Tibial artery (tissue), 4 donors: Measurements from ENCODE around the gene WDR86.

ENCODE experiments used
- DNase-seq, 2 donors: peaks; one replicate each; pipeline ENCODE4 v3.0.0-alpha.2; 2019
- H3K27ac ChIP-seq, 2 donors: fragments of 200-600 bp; sonication (generic) in 1 of 2; 1 replicate in 1 of 2; 2 replicates in 1 of 2; pipeline ENCODE4 v1.5.1; 2018 to 2019; ENCODE audit warnings: mild to moderate bottlenecking in 1 of 2
- H3K27me3 ChIP-seq, 2 donors: fragments of 200-600 bp; sonication (generic) in 1 of 2; one replicate each; pipeline versions ENCODE4 v1.5.1 to v1.6.0; 2016 to 2019
- H3K36me3 ChIP-seq, 3 donors: fragments of 200-600 bp; sonication (generic) in 2 of 3; one replicate each; pipeline ENCODE4 v1.5.1; 2016 to 2019; ENCODE audit warnings: mild to moderate bottlenecking in 2 of 3
- H3K4me1 ChIP-seq, 4 donors: fragments of 200-600 bp; sonication (generic) in 2 of 4; 1 replicate in 3 of 4; 2 replicates in 1 of 4; pipeline ENCODE4 v1.5.1; 2016 to 2019
- H3K4me3 ChIP-seq, 2 donors: fragments of 200-600 bp; sonication (generic) in 1 of 2; 1 replicate in 1 of 2; 2 replicates in 1 of 2; pipeline ENCODE4 v1.5.1; 2018 to 2019; ENCODE audit warnings: mild to moderate bottlenecking in 2 of 2
- H3K9me3 ChIP-seq, 3 donors: fragments of 200-600 bp; sonication (generic) in 1 of 3; one replicate each; pipeline ENCODE4 v1.5.1; 2016 to 2019
- CTCF ChIP-seq, 2 experiments: fragments of 200-600 bp in 1 of 2; fragments of 450-650 bp in 1 of 2; IDR thresholded peaks; one replicate each; pipeline ENCODE4 v1.5.1; 2017 to 2019; ENCODE audit warnings: antibody characterized with exemption in 2 of 2, mild to moderate bottlenecking in 1 of 2, moderate library complexity in 1 of 2
- intact Hi-C: fragments of 100-400 bp; cut with DNase I; formaldehyde crosslinking; loops from one replicate; pipeline ENCODE4 v1.15.0; 2023; ENCODE audit warnings: low total_unique reads

WDR86 gene

GRCh38 chr7:151416112-151416940 lies 6.5 kb upstream of the WDR86 start:
- Histone ChIP-seq H3K4me3 (no peak overlapping the region), H3K36me3 (no peaks in the 10 kb centered on the region), H3K27me3 (peaks cover 0 to 14% of the 10 kb centered on the region in 2 donors), H3K9me3 (peaks cover 0 to 6% (median 0%) of the 10 kb centered on the region in 3 donors), H3K4me1 (no peaks in the 10 kb centered on the region), H3K27ac (no peak overlapping the region)
- no peak for TF ChIP-seq CTCF (IDR thresholded peaks at IDR 0.05)
- DNase-seq, result no peak
- intact Hi-C loops, result no loop called here

- no peak for DNase-seq
- Histone ChIP-seq H3K27me3 (peaks cover 0 to 22% of the 10 kb centered on the region in 2 donors), H3K4me3 (no peak overlapping the region), H3K36me3 (no peaks in the 10 kb centered on the region), H3K9me3 (peaks cover 0 to 6% (median 0%) of the 10 kb centered on the region in 3 donors), H3K4me1 (peaks cover 0 to 3% (median 1%) of the 10 kb centered on the region in 4 donors), H3K27ac (no peak overlapping the region)
- intact Hi-C loops, result no loop called here
- no peak for TF ChIP-seq CTCF (IDR thresholded peaks at IDR 0.05)
Measured at GRCh38 chr7:151415375-151416105, 5.7 kb upstream of the WDR86 start.

GRCh38 chr7:151413241-151413640 lies 3.4 kb upstream of the WDR86 start:
- peaks cover 0 to 24% (median 19%) of the 10 kb centered on the region in 4 donors for H3K4me1 ChIP-seq
- H3K36me3 ChIP-seq, result no peaks in the 10 kb centered on the region
- peaks cover 4 to 45% of the 10 kb centered on the region in 2 donors for H3K27me3 ChIP-seq
- no peak for TF ChIP-seq CTCF (IDR thresholded peaks at IDR 0.05)
- no peak overlapping the region for H3K4me3 ChIP-seq
- H3K27ac ChIP-seq, result no peak overlapping the region
- intact Hi-C loops, result loop anchor here (5.0 kb wide), 1 partner anchor 41 kb away; no protein-coding TSS in a partner anchor
- no peak for DNase-seq
- no peaks in the 10 kb centered on the region for H3K9me3 ChIP-seq

GRCh38 chr7:151412318-151412717 lies 2.5 kb upstream of the WDR86 start:
- no peak for TF ChIP-seq CTCF (IDR thresholded peaks at IDR 0.05)
- H3K4me1 ChIP-seq, result peaks cover 0 to 24% (median 19%) of the 10 kb centered on the region in 4 donors
- H3K36me3 ChIP-seq, result no peaks in the 10 kb centered on the region
- no peak for DNase-seq
- intact Hi-C loops, result loop anchor here (5.0 kb wide), 1 partner anchor 40 kb away; no protein-coding TSS in a partner anchor
- no peak overlapping the region for H3K27ac ChIP-seq
- H3K27me3 ChIP-seq, result peaks cover 4 to 52% of the 10 kb centered on the region in 2 donors
- no peak overlapping the region for H3K4me3 ChIP-seq
- no peaks in the 10 kb centered on the region for H3K9me3 ChIP-seq

- no peaks in the 10 kb centered on the region for H3K36me3 ChIP-seq
- no peak for DNase-seq
- TF ChIP-seq CTCF (IDR thresholded peaks at IDR 0.05), result no peak
- no peak overlapping the region for H3K4me3 ChIP-seq
- intact Hi-C loops, result loop anchor here (5.0 kb wide), 1 partner anchor 39 kb away; no protein-coding TSS in a partner anchor
- H3K27me3 ChIP-seq, result peaks cover 4 to 56% of the 10 kb centered on the region in 2 donors
- peaks cover 0 to 24% (median 19%) of the 10 kb centered on the region in 4 donors for H3K4me1 ChIP-seq
- H3K9me3 ChIP-seq, result no peaks in the 10 kb centered on the region
- no peak overlapping the region for H3K27ac ChIP-seq
Measured at GRCh38 chr7:151411551-151411950, 1.7 kb upstream of the WDR86 start.
